Activated T-cell treated with anti-CD3 and anti-CD28 coated beads, Interleukin-2, amount 50 U/mL, for 1 hour (primary cell): Measurements from ENCODE around the gene SLC45A3.
A peak's percentile ranks its signal among the peaks of the same experiment; 100 is the strongest.
"Not testable (repeated sequence)": the region's sequence is repeated elsewhere in the genome, so short reads cannot be mapped to it uniquely, and the experiment has no call there.

Source experiments
- DNase-seq: peaks from one replicate; pipeline ENCODE4 v3.0.0-alpha.2; 2020

The SLC45A3 gene

GRCh38 chr1:205680073-205680851 lies at the start of gene SLC45A3:
SLC45A3 (minus strand) TSS chr1:205680509; CDS start chr1:205664656, 15,853 bp downstream.
- DNase-seq: peak; percentile 42

- no peak for DNase-seq
Measured at GRCh38 chr1:205726619-205727125, 46.4 kb upstream of the SLC45A3 start.

GRCh38 chr1:205725514-205725913 lies 45.2 kb upstream of the SLC45A3 start:
- no peak for DNase-seq

GRCh38 chr1:205720740-205721139 lies 40.4 kb upstream of the SLC45A3 start:
- not testable (repeated sequence) for DNase-seq

GRCh38 chr1:205719762-205720161 lies 39.5 kb upstream of the SLC45A3 start:
- DNase-seq: no peak

- DNase-seq: no peak
Measured at GRCh38 chr1:205719015-205719414, 38.7 kb upstream of the SLC45A3 start.

- no peak for DNase-seq
Measured at GRCh38 chr1:205716371-205717132, 36.2 kb upstream of the SLC45A3 start.

GRCh38 chr1:205715628-205716027 lies 35.3 kb upstream of the SLC45A3 start:
- DNase-seq: no peak

GRCh38 chr1:205714906-205715246 lies 34.6 kb upstream of the SLC45A3 start:
- DNase-seq: no peak

- DNase-seq: no peak
Measured at GRCh38 chr1:205714190-205714905, 34.0 kb upstream of the SLC45A3 start.

GRCh38 chr1:205711105-205712048 lies 31.1 kb upstream of the SLC45A3 start:
- DNase-seq: no peak

- DNase-seq: no peak
Measured at GRCh38 chr1:205710201-205711062, 30.1 kb upstream of the SLC45A3 start.

- no peak for DNase-seq
Measured at GRCh38 chr1:205709640-205710039, 29.3 kb upstream of the SLC45A3 start.

GRCh38 chr1:205709059-205709398 lies 28.7 kb upstream of the SLC45A3 start:
- DNase-seq: no peak

GRCh38 chr1:205706601-205707502 lies 26.5 kb upstream of the SLC45A3 start:
- no peak for DNase-seq

- no peak for DNase-seq
Measured at GRCh38 chr1:205704903-205705302, 24.6 kb upstream of the SLC45A3 start.

- DNase-seq: no peak
Measured at GRCh38 chr1:205703072-205703471, 22.8 kb upstream of the SLC45A3 start.

GRCh38 chr1:205701891-205702290 lies 21.6 kb upstream of the SLC45A3 start:
- no peak for DNase-seq

GRCh38 chr1:205701420-205701819 lies 21.1 kb upstream of the SLC45A3 start:
- DNase-seq: no peak

GRCh38 chr1:205700865-205701401 lies 20.6 kb upstream of the SLC45A3 start:
- no peak for DNase-seq
